AG10803 (cell line): ENCODE data around the gene ADGRB3.

ENCODE experiments used
- DNase-seq: peaks from one replicate; pipeline ENCODE4 v3.0.0; 2010; ENCODE audit warnings: low read depth
- H3K4me3 ChIP-seq: 2 replicates; pipeline ENCODE4 v1.5.1; 2011; ENCODE audit warnings: mild to moderate bottlenecking, low read length, control low read depth
- CTCF ChIP-seq: conservative IDR thresholded peaks from 2 replicates; pipeline ENCODE4 v1.5.1; 2011; ENCODE audit warnings: mild to moderate bottlenecking, low read length, control low read depth, inconsistent platforms

Gene ADGRB3

DNA sequence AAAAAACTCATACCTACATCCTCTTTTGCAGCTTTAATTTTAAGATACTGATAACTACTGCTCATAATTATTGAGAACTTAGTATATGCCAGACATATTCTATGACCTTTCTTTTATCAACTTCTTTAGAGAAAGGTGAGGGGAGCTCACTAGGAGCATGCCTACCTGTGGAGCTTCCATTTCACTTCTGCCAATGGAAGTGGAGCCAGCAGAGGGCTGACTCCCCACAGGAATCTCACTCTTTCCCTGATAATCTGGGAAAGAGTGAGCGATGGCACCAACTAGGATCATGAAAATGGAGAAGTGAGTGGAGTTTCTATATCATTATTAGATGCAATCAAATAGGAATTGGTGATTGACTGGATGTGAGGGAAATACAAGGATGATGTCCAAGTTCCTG lies 676.8 kb downstream of the ADGRB3 start:
- DNase-seq: no peak
- no peak overlapping the region for H3K4me3 ChIP-seq
- TF ChIP-seq CTCF: no peak

GRCh38 chr6:69314001-69314400 lies 678.9 kb downstream of the ADGRB3 start:
- DNase-seq: no peak
- H3K4me3 ChIP-seq: no peak overlapping the region
- no peak for TF ChIP-seq CTCF

DNA sequence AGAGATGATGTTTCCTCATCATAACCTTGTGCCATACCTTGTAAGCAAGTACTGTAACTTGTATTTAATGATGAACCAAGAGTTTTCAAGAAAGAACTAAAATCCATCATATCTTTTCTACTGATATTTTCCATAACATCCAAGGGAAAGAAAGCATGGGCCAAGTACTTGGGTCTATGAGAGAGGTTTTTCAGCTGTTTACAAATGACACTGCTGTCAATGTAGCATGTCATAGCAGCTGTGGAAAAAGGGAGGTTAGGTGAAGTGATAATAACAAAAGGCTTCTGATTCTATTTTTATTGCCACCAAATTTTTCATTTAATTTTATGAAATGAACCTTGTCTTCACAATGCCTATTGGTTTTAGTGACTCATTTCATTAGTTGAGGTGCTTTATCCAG lies 679.4 kb downstream of the ADGRB3 start:
- no peak for DNase-seq

GRCh38 chr6:69331886-69332285 lies 696.8 kb downstream of the ADGRB3 start:
- TF ChIP-seq CTCF: no peak
- DNase-seq: no peak

More for the DNA sequence above, 679.4 kb downstream of the ADGRB3 start:
- H3K4me3 ChIP-seq: no peak overlapping the region
- no peak for TF ChIP-seq CTCF

DNA sequence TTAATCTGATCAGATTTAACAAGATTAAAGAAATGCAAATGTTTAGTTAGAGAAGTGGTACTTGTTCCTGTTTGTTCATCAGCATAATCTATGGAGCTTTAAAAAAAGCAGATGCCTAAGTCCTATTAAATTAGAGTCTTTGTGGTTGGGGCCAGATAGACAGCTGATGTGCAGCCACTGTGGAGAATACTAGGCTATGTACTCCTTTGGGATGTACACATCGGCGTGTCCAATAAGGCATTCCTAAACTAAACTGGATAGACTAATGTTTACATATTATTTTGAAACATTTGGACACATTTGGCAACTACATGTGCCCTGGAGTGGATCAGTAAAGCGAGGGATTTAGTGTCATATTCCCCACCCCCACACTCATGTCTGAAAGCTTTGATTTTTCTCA lies 702.2 kb downstream of the ADGRB3 start:
- DNase-seq: no peak
- TF ChIP-seq CTCF: no peak
- H3K4me3 ChIP-seq: no peak overlapping the region

More at GRCh38 chr6:69331886-69332285, 696.8 kb downstream of the ADGRB3 start:
- no peak overlapping the region for H3K4me3 ChIP-seq

GRCh38 chr6:69338431-69339162 lies 703.5 kb downstream of the ADGRB3 start:
- DNase-seq: no peak
- no peak overlapping the region for H3K4me3 ChIP-seq
- no peak for TF ChIP-seq CTCF

GRCh38 chr6:69339163-69339550 lies 704.1 kb downstream of the ADGRB3 start:
- no peak overlapping the region for H3K4me3 ChIP-seq
- no peak for TF ChIP-seq CTCF
- no peak for DNase-seq
